AG10803 (cell line): ENCODE results near the gene FOXP3.

Source experiments
- DNase-seq: peaks from one replicate; pipeline ENCODE4 v3.0.0; 2010; ENCODE audit warnings: low read depth
- H3K4me3 ChIP-seq: 2 replicates; pipeline ENCODE4 v1.5.1; 2011; ENCODE audit warnings: mild to moderate bottlenecking, low read length, control low read depth
- TF ChIP-seq, protein P1 (sequence below): conservative IDR thresholded peaks from 2 replicates; pipeline ENCODE4 v1.5.1; 2011; ENCODE audit warnings: mild to moderate bottlenecking, low read length, control low read depth, inconsistent platforms

The FOXP3 gene

DNA sequence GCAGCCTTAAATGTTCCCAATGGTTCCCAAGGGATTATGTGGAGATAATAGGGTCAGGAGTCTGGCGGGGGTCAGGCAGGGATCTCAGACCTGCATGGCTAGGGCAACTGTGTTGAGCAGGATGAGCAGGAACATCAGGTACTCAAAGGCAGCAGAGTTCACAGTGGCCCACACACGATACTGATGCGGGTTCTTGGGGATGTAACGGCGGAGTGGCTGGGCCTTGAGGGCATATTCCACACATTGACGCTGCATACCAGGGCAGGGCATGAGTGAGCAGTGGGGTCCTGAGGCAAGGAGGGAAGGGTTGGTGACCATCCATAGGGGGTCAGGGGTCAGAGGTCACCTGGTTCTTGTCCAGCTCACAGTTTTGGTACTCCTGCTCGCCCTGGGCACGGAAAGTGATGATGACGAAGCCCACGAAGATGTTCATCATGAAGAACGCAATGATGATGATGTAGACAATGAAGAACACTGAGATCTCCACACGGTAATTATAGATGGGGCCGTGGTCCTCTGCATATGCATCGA, 49.4 kb downstream of the FOXP3 start:
- DNase-seq, result no peak
- TF ChIP-seq, protein P1, sequence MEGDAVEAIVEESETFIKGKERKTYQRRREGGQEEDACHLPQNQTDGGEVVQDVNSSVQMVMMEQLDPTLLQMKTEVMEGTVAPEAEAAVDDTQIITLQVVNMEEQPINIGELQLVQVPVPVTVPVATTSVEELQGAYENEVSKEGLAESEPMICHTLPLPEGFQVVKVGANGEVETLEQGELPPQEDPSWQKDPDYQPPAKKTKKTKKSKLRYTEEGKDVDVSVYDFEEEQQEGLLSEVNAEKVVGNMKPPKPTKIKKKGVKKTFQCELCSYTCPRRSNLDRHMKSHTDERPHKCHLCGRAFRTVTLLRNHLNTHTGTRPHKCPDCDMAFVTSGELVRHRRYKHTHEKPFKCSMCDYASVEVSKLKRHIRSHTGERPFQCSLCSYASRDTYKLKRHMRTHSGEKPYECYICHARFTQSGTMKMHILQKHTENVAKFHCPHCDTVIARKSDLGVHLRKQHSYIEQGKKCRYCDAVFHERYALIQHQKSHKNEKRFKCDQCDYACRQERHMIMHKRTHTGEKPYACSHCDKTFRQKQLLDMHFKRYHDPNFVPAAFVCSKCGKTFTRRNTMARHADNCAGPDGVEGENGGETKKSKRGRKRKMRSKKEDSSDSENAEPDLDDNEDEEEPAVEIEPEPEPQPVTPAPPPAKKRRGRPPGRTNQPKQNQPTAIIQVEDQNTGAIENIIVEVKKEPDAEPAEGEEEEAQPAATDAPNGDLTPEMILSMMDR, result no peak
- no peak overlapping the region for H3K4me3 ChIP-seq

DNA sequence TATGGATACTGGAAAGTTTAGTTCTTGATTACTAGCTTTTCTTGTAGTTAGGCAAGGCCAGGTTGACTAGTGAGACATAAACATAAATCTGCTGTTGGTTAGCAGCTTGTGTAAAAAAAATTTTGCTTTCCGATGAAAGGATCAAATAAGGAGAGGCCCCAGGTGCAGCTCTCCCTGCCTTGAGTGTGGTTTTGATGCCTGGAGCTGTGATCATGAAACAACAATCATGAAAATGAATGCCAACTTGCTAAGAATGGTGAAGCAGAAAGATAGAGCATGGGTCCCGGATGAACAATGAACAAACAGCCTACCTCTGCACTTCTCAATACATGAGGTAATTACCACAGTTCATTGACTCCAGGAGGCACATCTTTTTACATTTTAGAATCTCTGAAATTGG, 50.1 kb downstream of the FOXP3 start:
- no peak overlapping the region for H3K4me3 ChIP-seq
- no peak for DNase-seq
- TF ChIP-seq, protein P1, result no peak

DNA sequence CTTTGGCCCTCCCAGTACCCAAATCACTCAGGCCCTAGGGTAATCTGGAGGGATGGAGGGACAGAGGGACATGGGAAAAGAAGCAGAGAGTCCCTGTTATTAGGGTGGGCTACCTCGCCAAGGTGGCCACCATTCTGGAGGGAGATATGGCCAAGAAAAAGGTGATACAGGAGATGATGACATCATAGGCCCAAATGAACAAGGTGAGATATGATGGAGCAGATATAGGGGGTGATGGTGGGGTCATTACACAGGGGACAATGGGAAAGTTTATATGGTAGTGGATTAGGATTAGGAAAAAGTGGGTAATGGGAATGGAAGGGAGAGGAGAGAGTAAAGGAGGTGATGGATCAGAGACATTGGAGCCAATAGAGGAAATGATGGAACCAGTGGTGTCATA, 51.6 kb downstream of the FOXP3 start:
- H3K4me3 ChIP-seq, result no peak overlapping the region
- DNase-seq, result no peak
- TF ChIP-seq, protein P1, result no peak

DNA sequence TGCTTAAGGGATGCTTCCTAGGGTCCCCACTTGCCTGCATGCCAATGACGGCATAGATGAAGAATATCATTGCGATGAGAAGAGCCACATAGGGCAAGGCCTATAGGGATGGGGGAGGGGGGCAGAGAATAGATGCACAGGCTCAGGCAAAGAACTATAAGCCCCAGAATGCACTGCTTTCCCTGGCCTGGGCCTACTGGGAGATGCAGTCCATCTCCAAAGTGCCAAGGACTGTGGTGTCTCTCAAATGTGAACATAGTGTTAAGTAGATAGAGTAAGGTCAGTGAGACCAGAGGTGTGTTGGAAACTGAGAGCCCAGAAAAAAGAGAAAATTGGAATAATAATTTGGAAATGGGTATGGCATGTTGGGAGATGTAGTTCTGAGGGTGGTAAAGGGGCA, 52.3 kb downstream of the FOXP3 start:
- TF ChIP-seq, protein P1, result no peak
- no peak for DNase-seq
- H3K4me3 ChIP-seq, result no peak overlapping the region

DNA sequence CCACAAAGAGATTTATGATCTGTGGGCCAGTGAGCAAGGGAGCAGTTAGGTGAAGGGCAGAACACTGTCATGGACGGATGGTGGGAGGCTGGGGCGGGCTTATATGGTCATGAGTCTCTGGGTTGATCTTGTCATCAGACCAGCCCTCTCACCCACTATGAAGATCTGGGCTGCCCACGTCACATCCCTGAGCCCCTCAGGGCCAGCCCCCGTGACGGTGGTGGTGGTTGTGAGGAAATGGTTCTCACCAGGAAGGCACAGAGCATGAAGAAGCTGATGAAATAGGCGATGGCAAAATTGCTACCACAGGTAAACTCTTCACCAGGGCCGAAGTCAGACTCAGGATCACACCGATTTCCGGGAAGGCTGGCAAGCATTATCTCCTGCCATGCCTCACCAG, 53.4 kb downstream of the FOXP3 start:
- H3K4me3 ChIP-seq, result no peak overlapping the region
- no peak for DNase-seq

DNA sequence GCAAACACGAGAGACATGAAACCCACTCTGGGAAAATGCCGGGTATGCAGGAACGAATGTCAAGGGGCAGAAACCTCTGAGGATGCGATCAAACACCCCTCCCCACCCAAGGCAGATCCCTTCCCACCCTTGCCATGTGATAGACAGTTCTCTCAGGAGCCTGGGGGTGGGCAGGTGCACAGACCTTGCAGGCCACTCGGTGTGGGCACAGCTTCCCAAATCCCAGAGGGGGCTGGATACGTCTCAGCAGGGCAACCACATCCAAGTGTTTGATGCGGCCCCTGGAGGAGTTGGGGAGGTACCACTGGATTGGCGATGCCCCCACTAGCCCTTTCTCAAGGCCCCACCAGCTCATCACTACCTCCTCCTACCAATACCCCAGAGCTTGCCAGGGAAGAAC, 54.1 kb downstream of the FOXP3 start:
- H3K4me3 ChIP-seq, result no peak overlapping the region
- TF ChIP-seq, protein P1, result no peak
- DNase-seq, result no peak

More for the DNA sequence above, 53.4 kb downstream of the FOXP3 start:
- TF ChIP-seq, protein P1, result no peak

DNA sequence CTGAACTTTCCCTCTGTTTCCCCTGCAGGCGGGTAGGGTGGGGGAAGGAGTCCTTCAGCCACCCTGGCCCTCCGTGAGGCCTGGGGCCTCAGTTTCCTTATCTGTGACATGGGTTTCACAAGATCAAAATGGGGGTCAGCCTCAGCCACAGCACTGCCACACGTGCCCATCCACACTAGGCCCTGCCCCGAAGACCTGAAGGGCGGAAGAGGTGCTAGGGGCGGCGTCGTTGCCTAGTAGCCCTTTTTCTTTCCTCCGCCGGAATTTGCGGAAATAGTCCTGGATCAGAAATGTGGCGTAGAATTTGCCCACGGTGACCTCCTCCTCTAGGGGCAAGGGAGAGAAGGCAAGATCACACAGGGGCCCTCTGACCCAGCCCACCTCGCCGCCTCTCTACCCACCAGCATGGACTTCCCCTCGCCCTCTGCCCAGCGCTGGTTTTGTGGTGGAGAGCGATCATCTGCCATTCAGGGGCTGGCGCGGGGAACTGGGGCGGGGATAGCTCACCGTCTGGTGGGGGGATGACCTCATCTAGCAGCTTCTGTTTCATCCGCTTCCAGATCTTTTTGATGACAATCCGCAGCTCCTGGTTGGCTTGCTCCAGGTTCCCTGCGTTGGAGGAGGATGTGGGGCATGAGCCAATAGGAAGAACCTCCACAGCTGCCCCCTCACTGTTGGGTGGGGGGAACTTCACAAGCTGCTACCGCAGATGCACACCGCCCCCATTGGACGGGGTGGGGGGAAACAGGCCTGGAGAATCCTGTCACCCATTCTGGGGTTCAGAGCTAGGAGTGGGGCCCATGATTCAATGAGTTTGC, 54.9 kb downstream of the FOXP3 start:
- no peak overlapping the region for H3K4me3 ChIP-seq
- TF ChIP-seq, protein P1, result no peak
- no peak for DNase-seq
